Urinary bladder (tissue), 4 donors: ENCODE results near the gene MLYCD. TPM values are rescaled to one million over a fixed set of nuclear protein-coding genes. Genes with fewer than 3 reads are reported as not detected.

Source experiments
- DNase-seq: peaks from one replicate; pipeline ENCODE4 v3.0.0-alpha.2; 2015; ENCODE audit errors: extremely low spot score
- H3K27ac ChIP-seq: one replicate; pipeline ENCODE4 v1.5.1; 2013; ENCODE audit warnings: low read depth, mild to moderate bottlenecking, moderate library complexity
- H3K36me3 ChIP-seq: one replicate; pipeline ENCODE4 v1.6.1; 2013; ENCODE audit warnings: mild to moderate bottlenecking, moderate library complexity; ENCODE audit not compliant: insufficient read depth
- H3K4me1 ChIP-seq: one replicate; pipeline ENCODE4 v1.6.1; 2013; ENCODE audit warnings: mild to moderate bottlenecking, moderate library complexity; ENCODE audit not compliant: insufficient read depth
- H3K4me3 ChIP-seq: one replicate; pipeline ENCODE4 v1.5.1; 2013; ENCODE audit warnings: low read depth, low read length
- whole genome bisulfite sequencing: extraction: QIAGEN DNeasy Blood & Tissue Kit; methylation state at CpG from one replicate; pipeline ENCODE4 v1.1.7; 2013; 5-methylcytosine and 5-hydroxymethylcytosine counted together
- polyA plus RNA-seq: library from polyadenylated mRNA; stranded (reverse); fragments of 200-250 nt; gene quantifications from one replicate; pipeline ENCODE4 v1.2.3, GENCODE V29; 2013
- total RNA-seq: library from RNA; depleted of rRNA; stranded (reverse); fragments of >200 nt; gene quantifications from one replicate; pipeline ENCODE4 v1.2.3, GENCODE V29; 2014
- donor health status: healthy with polysubstance abuse.
- donor health status: healthy.

MLYCD gene
- total and polyA plus RNA-seq, 2 donors = 3.8 to 4.6 TPM

DNA sequence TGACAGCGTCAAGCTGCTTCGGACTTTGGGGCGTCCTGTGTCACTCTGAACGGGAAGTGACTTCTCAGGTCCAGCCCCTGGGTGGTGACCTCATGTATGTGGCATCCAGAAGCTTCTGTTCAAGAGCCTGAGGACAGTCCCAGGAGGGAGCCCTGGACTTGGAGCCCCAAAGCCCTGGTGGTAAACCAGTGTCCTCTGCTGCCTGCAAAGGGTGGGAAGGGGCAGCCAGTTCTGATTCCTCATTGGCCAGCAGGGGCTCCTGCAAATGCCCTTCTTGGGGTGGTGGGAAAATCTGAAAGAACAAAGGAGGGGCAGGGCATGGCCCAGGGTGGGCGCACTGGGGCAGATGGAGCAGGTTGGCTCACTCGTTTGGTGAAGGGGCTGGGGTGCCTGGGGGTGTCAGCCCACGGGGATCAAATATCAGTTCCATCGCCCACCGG, 55.7 kb downstream of the MLYCD start:
- Histone ChIP-seq H3K4me3 (no peak overlapping the region), H3K27ac (no peak overlapping the region), H3K36me3 (peaks cover 4% of the 10 kb centered on the region), H3K4me1 (peaks cover 2% of the 10 kb centered on the region)
- DNase-seq = no peak
- WGBS = 68% methylated on average over 9 of the region's 9 CpGs

DNA sequence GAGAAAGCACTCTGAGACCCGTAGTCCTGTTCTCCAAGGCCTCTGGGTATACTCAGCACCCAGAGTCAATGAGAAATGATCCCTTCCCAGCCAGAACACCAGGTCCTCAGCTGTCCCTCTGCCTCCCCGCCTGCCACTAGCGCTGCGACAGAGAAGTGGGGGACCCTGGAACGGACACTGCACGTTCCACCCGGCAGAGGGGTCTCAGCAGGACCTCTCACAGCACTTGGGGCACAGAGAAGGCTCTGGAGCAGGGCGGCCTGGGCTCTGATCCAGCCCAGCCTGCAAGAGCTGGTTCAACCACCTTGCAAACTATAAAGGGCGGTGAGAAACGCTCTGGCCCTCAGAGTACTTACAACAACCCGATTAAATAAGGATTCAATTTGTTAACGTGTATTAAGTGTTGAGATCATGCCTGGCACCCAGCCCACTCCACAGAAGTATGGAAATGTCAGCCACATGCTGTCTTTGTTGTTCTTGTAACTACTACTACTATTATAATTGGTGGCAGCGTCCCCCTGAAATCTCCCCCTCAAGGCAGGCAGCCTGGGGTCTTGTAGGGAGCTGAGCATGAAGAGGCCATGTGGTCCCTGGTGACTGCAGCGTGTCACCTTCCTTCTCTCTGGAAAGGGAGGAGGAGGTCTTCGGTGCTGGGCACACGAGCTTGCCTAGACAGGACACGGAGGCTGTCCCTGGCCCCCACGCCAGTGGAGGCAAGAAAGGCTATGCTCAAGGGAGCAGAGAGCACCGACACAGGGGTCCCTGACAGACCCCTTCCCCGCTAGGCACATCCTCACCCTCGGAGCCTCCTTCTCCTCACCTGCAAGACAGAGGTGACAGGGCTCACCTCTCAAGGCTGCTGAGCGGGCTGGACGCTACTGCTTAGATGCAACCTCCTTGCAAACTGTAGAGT, 56.6 kb downstream of the MLYCD start:
- H3K36me3 ChIP-seq = peaks cover 4% of the 10 kb centered on the region
- DNase-seq = no peak
- peaks cover 2% of the 10 kb centered on the region for H3K4me1 ChIP-seq
- no peak overlapping the region for H3K4me3 ChIP-seq
- no peak overlapping the region for H3K27ac ChIP-seq
- WGBS = 74% methylated on average over 23 of the region's 23 CpGs

DNA sequence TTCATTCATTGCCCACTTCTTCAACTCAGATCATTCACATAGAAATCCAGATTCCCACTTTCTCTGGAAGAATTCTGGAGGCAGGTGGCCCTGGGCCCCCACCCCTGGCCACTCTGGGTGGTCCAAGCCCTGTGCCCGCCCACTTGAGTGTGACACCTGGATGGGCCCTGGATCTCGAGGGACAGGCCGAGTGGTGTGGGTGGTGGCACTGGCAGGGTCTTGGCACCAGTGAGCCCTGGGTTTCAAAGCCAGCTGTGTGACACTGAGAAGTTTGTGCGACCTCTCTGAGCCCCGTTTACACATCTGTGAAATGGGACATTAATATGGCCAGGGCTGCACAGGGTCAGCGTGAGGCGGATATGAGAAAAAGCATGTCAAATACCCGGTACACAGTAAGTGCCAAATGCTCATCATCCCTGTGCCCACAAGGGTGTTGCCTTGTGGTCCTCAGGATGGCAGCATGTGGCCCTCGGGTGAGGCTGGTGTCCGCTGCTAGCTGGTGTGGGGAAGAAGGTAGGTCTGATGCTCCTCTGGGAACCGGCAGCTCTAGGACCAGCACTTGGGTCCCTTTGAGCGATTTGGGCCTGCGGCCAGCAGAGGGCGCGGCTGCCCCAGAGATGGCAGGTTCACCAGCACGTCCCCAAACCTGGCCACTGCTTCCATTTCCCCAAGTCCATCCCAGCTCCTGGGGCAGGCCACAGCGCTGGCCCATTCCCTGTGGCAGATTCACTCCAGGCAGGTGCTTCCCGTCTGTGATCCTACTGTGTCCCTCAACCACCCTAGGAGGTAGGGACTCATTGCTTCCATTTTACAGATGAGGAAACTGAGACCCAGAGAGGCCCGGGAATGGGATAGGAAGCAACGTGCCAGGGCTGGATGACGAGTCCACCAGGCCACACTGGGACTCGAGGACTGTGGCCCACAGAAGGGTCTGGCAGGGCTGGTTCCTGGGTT, 57.7 kb downstream of the MLYCD start:
- DNase-seq = no peak
- Histone ChIP-seq H3K4me3 (no peak overlapping the region), H3K27ac (no peak overlapping the region), H3K36me3 (peaks cover 4% of the 10 kb centered on the region), H3K4me1 (peaks cover 2% of the 10 kb centered on the region)
- 48% methylated on average over 22 of the region's 22 CpGs for WGBS

DNA sequence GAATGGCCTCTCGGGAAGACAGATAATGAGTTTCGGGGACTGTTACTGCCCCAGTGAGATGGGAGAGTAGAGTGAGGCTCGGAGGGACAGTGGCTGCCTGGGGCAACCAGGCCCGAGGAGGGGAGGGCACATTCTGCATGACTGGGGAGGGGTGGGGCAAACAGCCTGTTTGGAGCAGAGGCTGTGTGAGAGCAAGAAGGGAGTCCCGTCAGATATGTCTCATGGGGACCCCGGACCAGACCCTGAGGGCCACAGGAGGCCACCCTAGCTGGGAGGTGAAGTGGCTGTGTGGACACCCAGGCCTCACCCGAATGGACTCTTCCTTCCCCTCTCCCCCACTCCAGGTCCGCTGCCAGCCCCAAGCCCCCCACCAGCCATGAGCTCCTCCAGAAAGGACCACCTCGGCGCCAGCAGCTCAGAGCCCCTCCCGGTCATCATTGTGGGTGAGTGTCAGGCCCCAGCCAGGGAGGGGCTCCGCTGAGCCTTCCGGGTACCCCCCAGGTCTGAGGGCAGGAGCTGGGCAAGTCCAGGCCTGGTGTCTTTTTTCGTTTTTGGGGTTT, 58.5 kb downstream of the MLYCD start:
- Histone ChIP-seq H3K36me3 (peaks cover 4% of the 10 kb centered on the region), H3K4me1 (peaks cover 2% of the 10 kb centered on the region), H3K4me3 (no peak overlapping the region), H3K27ac (no peak overlapping the region)
- 91% methylated on average over 14 of the region's 14 CpGs for WGBS
- no peak for DNase-seq

DNA sequence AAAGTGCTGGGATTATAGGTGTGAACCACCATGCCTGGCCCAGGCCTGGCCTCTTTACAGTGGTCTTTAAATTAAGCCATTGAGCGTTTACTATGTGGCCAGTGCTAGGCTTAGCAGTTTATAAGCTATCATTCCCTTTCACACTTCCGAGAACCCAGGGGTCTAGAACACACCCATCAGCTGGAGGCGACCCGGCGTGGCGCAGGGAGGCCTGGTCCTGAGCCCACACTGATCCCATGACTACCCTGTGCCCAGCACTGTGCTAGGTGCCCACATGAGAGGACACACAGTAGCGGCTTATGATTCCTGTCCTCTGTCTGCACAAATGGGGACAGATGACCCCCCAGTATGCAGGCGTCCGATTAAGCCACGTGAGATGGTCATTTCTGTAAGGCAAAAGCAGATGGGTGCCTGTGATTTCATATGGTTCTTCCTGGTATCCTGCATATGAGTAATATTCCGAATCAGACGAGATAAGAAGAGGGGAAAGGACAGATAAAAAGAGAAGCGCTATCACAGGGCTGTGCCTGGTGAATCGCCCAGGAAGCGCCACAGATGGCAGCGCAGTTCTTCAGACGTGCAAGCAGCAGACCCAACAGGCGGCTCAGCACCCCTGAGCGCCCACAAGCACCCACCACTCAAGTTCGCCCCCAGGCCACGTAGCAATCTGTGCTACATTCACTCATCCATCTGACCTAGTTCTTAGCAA, 59.4 kb downstream of the MLYCD start:
- Histone ChIP-seq H3K36me3 (peaks cover 4% of the 10 kb centered on the region), H3K27ac (no peak overlapping the region), H3K4me1 (peaks cover 2% of the 10 kb centered on the region), H3K4me3 (no peak overlapping the region)
- 81% methylated on average over 21 of the region's 21 CpGs for WGBS
- no peak for DNase-seq

DNA sequence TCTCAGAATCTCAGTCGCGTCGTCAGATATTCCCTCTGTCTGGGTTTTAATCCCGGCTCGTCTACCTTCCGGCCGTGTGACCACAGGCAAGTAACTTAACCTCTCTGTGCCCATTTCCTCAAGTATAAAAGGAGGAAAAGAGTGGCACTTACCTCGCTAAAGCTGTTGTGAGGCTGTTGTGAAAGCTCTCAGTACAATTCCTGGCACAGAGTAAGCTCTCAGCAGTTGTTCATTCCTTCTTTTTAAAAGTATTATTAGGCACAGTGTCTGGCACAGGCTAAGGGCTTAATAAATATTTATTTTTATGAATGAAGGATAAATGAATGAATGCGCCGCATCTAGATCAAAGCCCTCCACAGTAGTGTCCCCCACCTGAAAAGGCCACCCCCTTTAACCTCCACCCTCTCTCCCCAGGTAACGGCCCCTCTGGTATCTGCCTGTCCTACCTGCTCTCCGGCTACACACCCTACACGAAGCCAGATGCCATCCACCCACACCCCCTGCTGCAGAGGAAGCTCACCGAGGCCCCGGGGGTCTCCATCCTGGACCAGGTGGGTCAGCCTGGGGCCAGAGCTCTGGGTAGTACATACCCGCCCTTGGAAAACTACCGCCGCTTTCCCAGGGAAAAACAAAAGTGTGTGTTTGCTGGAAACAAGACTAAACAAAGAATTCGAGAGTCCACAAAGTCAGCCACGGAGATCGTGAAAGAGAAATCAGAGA, 60.1 kb downstream of the MLYCD start:
- 78% methylated on average over 21 of the region's 21 CpGs for WGBS
- no peak for DNase-seq
- Histone ChIP-seq H3K36me3 (peaks cover 4% of the 10 kb centered on the region), H3K27ac (no peak overlapping the region), H3K4me3 (no peak overlapping the region), H3K4me1 (peaks cover under 1% of the 10 kb centered on the region)

DNA sequence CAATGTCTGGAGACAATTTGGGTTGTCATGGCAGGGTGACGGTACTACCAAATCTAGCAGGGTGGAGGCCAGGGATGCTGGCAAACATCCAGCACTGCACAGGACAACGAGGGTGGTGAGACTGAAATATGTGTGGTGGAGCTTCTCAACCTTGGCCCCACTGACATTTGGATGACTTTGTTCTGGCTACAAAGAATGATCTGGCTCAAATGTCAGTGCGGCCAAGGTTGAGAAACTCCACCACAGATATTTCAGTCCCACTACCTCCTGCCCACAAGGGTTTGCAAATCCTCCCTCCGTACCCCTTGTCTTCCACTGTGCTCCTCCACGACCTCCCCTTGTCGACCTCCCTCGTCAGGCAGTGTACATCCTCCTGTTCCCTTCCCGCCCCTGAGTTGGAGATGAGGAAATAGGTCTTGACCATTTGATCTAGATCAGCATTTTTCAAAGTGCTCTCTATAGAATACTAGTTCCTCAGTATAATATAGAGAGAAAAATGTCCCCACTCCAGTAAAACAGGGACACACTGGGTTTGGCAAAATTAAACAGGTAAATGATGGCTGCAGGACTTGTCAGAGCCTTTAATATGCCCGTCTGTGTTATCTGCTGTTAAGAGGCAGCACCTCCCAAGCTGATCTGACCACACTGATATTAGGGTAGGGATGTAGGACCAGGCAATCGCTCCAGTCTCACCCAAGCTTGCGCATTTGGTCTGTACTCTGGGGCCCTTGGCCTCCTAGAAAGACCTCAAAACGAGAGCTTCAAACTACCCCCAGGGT, 60.9 kb downstream of the MLYCD start:
- Histone ChIP-seq H3K36me3 (peaks cover 4% of the 10 kb centered on the region), H3K4me3 (no peak overlapping the region), H3K27ac (no peak overlapping the region), H3K4me1 (no peaks in the 10 kb centered on the region)
- DNase-seq = no peak
- 85% methylated on average over 12 of the region's 12 CpGs for WGBS

DNA sequence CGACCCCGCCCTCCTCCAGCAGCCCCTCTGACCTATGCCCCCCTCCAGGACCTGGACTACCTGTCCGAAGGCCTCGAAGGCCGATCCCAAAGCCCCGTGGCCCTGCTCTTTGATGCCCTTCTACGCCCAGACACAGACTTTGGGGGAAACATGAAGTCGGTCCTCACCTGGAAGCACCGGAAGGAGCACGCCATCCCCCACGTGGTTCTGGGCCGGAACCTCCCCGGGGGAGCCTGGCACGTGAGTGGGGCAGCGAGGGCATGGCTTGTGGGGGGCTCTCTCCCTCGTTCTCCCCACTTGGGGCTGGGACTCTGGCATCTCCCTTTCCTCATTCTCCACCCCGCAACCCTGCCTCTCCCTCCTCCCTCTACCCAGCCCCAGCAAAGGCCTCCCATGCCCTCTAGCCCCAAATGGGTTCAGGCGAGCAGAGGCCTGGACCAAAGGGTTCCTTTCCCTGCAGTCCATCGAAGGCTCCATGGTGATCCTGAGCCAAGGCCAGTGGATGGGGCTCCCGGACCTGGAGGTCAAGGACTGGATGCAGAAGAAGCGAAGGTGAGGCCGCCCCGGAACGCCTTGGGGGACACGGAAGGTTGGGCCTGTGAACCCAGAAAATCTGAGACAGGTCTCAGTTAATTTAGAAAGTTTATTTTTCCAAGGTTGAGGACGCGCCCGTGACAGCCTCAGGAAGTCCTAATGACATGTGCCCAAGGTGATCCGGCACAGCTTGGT, 61.8 kb downstream of the MLYCD start:
- peaks cover 4% of the 10 kb centered on the region for H3K36me3 ChIP-seq

DNA sequence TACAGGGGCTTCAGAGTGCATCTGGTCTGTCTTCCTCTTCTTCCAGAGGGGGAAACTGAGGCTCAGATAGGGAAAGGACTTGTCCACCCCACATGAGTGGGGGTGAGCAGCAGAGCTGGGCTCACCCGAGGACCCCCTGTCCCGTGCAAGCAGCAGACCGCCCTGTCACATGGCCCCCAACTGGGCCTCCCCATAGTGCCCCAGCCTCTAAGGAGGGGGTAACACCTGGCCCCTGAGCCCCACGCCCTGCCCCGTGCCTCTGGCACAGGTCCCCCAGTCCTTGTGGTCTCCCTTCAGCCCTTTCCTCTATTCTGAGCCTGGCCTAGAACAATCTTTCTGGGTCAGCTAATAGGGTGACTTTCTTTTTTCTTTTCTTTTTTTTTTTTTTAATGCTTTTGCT, 62.7 kb downstream of the MLYCD start:
- DNase-seq = no peak
- 77% methylated on average over 5 of the region's 5 CpGs for WGBS
- Histone ChIP-seq H3K4me3 (no peak overlapping the region), H3K4me1 (no peaks in the 10 kb centered on the region), H3K27ac (no peak overlapping the region), H3K36me3 (peaks cover 4% of the 10 kb centered on the region)

More for the DNA sequence above, 61.8 kb downstream of the MLYCD start:
- Histone ChIP-seq H3K27ac (no peak overlapping the region), H3K4me3 (no peak overlapping the region), H3K4me1 (no peaks in the 10 kb centered on the region)
- WGBS = 94% methylated on average over 29 of the region's 29 CpGs
- DNase-seq = no peak

DNA sequence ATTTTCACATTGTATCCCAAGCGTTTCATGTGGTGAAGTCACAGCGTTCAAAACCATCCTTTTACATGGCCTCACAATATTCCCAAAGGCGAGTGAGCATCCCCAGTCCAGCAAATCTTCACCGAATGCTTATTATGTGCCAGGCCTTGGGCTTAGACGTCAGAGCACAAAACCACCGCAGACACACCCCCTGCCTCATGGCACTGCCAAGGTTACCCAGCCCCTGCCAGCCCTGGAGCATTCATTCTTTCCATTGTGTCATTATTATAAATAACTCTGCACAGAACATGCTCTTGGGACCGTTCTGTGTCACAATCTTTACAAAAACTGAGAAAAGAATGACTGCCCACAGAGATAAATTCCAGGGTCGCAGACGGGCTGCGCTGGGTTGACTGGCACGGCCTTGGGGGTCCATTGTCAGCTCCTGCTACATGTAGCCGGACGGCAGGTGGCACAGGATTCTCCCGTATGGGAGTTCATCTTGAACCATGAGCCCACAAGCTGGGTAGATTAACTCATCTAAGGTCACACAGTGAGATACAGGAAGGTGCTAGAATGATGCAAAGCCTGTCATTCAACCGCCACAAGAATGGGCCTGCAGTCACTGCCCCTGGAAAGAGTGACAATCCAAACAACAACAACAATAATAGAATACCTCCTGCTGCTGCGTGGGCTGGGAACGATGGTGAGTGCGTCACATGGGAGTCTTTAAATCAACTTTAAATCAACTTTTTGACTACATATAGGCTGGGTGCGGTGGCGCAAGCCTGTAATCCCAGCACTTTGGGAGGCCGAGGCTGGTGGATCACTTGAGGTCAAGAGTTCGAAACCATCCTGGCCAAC, 64.6 kb downstream of the MLYCD start:
- H3K27ac ChIP-seq = no peak overlapping the region
- 90% methylated on average over 22 of the region's 22 CpGs for WGBS
- no peaks in the 10 kb centered on the region for H3K4me1 ChIP-seq
- no peak overlapping the region for H3K4me3 ChIP-seq
- DNase-seq = no peak
- peaks cover 4% of the 10 kb centered on the region for H3K36me3 ChIP-seq
